HG03025 (cell line): ENCODE data around the gene MED14.

ENCODE experiments used
- ATAC-seq: cut with Tn5 transposase; IDR thresholded peaks from one replicate; pipeline ENCODE4 v1.9.1; 2021; ENCODE audit warnings: mild to moderate bottlenecking, moderate library complexity; ENCODE audit not compliant: unreplicated experiment, low FRiP score

The MED14 gene

GRCh38 chrX:40671126-40671525, 64.2 kb downstream of the MED14 start:
- no peak for ATAC-seq

GRCh38 chrX:40663880-40664630, 71.3 kb downstream of the MED14 start:
- ATAC-seq: no peak

DNA sequence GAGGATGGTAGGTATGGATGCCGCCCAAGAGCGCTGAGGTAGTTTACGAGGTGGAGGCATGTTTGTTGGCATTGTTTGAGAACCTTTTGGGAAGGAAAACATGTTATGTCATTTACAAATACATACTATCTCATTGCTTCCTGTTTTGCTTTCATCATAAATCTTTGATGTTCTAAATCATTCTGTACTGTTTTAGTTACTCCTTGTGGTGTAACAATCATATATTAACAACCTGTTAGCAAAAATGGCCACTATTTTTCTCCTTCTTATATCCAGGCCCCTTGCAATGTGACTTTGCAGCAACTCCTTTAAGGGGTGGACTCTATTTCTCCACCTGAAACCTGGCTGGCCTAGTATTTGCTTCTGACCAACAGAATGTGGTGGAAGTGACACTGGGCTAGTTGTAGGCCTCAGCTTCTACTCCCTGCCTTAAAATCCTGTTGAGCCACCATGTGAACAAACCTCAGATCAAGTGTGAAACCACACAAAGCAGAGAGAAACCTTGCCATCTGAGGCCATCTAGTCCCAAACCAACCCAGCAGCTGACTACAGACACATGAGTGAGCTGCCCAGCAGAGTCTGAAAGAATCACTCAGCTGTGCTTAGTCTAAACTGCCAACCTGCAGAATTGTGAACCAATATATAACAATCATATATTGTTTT, 72.1 kb downstream of the MED14 start:
- no peak for ATAC-seq

- no peak for ATAC-seq
These were observed 73.9 kb downstream of the MED14 start for GRCh38 chrX:40661489-40661888.

DNA sequence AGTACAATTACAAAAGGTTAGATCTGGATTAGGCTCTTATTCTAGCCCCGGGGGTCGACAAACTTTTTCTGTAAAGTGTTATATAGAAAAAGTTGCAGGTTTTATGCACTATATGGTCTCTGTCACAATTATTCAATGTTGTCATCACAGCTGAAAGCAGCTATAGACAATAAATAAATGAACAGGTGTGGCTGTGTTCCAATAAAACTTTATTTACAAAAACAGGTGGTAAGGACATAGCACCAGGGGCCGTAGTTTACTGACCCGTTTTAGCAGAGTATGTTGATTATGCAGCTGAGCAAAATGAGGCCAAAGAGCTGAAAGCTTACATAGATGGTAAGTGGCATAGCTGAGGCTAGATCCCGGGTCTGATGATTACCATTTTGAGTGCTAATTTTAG, 75.0 kb downstream of the MED14 start:
- no peak for ATAC-seq

GRCh38 chrX:40653535-40653934, 81.8 kb downstream of the MED14 start:
- ATAC-seq: no peak

GRCh38 chrX:40652664-40653063, 82.7 kb downstream of the MED14 start:
- ATAC-seq: no peak

DNA sequence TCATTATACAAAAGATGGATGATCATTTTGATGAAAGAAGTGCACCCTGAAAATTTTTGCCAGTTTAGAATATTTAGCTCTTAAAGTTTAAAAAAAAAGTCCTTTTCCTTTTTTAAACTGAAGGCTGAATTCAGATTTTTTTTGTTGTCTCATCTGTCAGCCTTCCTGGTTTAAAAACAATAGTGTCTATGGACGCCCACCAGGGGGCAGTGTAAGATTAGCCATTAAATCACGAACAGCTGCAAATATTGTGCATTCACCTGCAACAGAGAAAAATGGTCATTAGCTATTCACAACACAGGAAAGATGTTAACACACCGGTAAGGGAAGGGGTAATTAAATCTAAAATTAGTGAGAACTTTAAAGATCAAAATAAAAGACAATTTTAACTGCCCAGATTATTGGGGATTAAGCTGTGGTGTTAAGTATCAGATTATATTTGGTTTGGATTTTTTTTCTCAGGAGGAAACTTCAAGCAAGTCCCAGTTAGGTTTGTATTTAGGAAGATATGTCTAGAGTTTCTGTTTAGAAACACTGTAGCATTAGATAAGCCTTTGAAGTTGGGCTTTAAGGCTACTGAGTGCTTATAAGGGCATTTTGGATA, 83.6 kb downstream of the MED14 start:
- ATAC-seq: no peak

- peak; percentile 76 for ATAC-seq
These were observed 87.8 kb downstream of the MED14 start, which contains the start of gene CXorf38 for GRCh38 chrX:40647307-40648197. TSS of gene CXorf38 (minus strand) at chrX:40647561. CDS start at chrX:40647520, 41 bp downstream.

- ATAC-seq: peak; percentile 16
These were observed 88.6 kb downstream of the MED14 start for GRCh38 chrX:40646489-40647306.

GRCh38 chrX:40644821-40645358, 90.5 kb downstream of the MED14 start:
- peak; percentile 38 for ATAC-seq

DNA sequence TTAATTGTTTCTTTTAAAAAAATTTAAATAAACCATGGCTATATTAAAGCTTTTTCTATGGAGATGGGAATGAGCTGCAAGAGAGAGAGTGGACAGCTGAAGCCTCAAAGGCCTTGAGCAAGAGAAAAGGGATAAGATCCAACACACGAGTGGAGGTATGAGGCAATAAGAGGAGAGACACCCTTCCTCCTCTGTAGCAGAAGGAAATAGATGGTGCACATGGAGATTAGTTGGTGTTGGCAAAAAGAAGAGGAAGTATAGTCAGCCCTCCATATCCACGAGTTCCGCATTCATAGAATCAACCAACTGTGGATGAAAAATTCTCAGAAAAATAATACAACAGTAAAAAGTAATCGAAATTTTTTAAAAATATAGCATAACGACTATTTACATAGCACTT, 91.2 kb downstream of the MED14 start:
- ATAC-seq: no peak

GRCh38 chrX:40637687-40638086, 97.7 kb downstream of the MED14 start:
- no peak for ATAC-seq

GRCh38 chrX:40632199-40632598, 103.1 kb downstream of the MED14 start:
- no peak for ATAC-seq

DNA sequence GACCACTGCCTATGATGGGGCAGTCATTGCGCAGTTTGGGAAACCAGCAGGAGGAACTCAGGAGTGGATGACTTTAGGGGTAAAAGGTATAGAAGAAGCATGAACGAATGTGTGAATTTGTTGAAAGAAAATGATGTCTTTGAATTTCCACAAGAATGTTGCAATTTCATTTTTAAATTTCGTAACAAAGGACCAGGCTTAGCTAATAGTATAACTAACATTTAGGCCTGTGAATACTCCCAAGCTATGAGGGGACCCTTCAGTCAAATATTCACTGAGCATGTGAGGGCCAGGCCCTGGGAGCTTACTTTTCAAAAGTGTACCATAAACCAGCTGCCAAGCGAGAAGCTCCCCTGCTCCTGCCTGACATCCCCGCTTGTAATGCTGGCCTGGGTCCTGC, 106.8 kb downstream of the MED14 start:
- ATAC-seq: no peak

GRCh38 chrX:40625294-40625693, 110.0 kb downstream of the MED14 start:
- ATAC-seq: no peak

DNA sequence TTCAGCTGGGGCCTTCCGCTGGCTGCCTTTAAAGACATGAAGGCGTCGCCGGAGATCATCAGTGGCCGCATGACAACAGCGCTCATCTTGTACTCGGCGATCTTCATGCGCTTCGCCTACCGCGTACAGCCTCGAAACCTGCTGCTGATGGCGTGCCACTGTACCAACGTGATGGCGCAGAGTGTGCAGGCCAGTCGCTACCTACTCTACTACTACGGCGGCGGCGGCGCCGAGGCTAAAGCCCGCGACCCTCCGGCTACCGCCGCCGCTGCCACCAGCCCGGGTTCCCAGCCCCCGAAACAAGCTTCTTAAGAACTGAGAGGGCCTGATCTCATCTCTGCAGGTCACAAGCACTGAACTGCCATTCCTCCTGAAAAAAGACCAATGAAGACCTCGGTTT, 111.7 kb downstream of the MED14 start:
- no peak for ATAC-seq

DNA sequence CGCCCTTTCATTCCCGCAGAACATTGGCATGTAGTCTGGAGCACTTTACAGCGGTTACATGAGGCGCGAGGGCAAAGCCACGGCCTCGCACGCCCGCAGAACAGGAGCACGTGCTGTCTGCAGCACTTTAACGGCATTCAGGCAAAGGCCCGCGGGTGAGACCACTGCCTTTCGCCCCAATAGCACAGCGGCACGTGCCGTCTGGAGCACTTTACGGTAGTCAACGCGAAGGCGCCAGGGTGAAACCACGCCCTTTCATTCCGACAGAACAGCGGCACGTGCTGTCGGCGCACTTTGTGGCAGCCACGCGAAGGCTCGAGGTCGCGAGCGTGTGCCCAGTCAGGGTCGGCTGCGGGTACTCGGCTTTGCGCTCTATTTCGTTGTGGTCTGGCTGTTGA, 112.2 kb downstream of the MED14 start, which contains the start of gene MPC1L:
MPC1L (plus strand) TSS at position 290 of the 398 bp plus-strand sequence. CDS start 138 bp downstream, outside the sequence.
- no peak for ATAC-seq

DNA sequence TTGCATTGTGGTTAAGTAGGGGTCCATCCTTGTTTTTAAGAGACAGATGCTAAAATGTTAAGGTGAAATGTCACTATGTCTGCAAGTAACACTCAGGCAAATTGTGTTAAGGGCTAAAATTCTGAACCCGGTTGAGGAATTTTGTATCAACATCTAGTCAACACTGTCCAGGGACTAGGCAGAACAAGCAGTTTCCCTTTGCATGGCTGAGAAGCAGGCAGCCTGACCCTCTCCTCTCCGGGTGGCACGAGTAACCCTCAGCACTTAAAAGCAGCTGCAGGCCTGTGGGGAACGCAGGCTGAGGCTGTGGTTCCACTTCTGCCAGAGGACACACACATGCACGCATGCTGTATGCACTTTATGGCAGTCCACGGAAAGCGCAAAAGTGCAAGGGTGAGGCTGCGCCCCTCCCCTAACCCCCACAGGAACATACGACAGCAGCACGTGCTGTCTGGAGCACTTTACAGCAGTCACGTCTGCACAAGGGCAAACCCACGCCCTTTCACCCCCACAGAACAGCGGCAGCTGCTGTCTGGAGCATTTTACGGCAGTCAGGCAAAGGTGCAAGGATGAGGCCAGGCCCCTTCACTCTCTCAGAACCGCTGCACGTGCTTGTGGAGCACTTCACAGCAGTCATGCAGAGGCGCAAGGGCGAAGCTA, 112.7 kb downstream of the MED14 start:
- ATAC-seq: no peak
